Renal cortical epithelial cell (primary cell): ENCODE data around the gene BHLHE40. TPM values are rescaled to one million over a fixed set of nuclear protein-coding genes. Genes with fewer than 3 reads are reported as not detected.
A peak's percentile ranks its signal among the peaks of the same experiment; 100 is the strongest.

Experiments
- DNase-seq: peaks from one replicate; pipeline ENCODE4 v3.0.0-alpha.2; 2011; ENCODE audit warnings: low read depth
- total RNA-seq: library from RNA; depleted of rRNA; stranded (reverse); fragments of >200 nt; gene quantifications from 2 replicates; pipeline ENCODE4 v1.2.3, GENCODE V29; 2014

Gene BHLHE40
- total RNA-seq, 1 donor from 2014 or later: 75.4 TPM

DNA sequence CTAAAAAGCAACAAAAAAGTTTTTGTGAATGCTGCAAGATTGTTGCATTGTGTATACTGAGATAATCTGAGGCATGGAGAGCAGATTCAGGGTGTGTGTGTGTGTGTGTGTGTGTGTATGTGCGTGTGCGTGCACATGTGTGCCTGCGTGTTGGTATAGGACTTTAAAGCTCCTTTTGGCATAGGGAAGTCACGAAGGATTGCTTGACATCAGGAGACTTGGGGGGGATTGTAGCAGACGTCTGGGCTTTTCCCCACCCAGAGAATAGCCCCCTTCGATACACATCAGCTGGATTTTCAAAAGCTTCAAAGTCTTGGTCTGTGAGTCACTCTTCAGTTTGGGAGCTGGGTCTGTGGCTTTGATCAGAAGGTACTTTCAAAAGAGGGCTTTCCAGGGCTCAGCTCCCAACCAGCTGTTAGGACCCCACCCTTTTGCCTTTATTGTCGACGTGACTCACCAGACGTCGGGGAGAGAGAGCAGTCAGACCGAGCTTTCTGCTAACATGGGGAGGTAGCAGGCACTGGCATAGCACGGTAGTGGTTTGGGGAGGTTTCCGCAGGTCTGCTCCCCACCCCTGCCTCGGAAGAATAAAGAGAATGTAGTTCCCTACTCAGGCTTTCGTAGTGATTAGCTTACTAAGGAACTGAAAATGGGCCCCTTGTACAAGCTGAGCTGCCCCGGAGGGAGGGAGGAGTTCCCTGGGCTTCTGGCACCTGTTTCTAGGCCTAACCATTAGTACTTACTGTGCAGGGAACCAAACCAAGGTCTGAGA is 4.7 kb downstream of the BHLHE40 start:
- DNase-seq: peak; percentile 87

DNA sequence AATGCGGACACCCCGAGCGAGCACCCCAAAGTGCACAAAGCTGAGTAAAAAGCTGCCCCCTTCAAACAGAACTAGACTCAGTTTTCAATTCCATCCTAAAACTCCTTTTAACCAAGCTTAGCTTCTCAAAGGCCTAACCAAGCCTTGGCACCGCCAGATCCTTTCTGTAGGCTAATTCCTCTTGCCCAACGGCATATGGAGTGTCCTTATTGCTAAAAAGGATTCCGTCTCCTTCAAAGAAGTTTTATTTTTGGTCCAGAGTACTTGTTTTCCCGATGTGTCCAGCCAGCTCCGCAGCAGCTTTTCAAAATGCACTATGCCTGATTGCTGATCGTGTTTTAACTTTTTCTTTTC is 5.3 kb downstream of the BHLHE40 start:
- DNase-seq: peak; percentile 32

DNA sequence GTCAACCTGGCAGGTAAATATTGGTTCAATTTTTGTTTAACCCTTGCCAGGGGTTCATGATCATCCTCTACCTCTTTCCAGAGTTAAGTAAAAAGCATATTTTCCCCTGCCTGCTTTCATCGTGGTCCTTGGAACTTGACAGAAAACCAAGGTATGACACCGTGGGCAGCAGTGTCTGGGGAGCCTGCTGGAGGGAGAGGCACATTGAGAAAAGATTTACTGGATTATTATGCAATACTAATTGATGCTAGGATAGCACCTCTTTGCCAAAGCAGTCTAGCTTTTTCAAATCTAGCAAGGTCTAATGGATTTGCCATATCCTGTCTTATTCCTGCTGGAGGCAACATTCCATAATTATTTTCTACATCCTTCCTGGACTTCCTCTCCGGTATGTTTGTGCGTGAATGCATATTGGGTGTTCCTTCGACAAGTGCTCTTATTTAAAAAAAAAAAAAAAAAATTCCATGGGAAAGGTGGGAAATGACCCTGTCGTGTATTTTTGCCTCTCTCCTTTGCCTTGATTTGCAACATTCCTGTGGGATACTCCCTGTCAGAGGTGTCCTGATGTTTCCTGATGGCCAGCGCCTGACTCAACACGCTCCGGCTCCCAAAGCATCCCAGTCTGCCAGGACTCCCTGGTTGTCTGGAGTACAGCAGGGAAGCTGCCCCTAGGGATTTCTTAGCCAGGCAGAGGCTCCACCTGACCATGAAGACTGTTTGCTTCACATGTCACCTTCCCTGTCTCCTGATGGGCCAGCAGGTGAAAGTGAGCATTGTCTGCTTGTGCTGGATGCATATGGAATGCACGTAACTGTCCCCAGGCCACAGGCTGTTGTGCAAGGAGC is 6.3 kb downstream of the BHLHE40 start:
- DNase-seq: peak; percentile 91

DNA sequence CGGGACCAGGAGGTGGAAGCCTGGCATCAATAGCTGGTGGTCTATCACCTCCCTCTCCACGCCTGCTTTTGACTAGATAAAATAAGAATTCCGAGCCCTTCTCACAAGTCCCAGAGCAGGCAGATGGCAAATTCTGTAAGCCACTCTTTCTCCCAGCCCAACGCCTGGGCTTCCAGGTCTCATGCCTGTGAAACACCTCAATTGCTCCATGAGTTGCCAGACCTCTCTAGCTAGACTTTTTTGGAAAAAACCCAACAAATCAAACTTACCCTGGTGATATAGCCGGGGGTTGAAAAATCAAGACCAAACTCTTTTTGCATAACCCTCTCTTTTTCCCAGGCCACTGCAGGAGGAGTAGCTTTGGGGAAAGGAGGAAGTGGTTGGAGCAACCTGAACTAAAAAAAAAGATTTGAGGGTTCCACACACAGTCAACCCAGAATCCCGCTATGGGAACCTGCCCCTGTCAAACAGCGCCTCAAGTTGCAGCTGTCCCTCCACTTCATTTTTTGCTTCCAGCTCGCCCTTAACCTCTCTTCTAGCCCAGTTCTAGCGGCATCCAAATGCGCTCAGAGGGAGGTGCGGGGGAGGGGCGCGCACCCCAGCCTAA is 7.0 kb downstream of the BHLHE40 start:
- DNase-seq: peak; percentile 95

DNA sequence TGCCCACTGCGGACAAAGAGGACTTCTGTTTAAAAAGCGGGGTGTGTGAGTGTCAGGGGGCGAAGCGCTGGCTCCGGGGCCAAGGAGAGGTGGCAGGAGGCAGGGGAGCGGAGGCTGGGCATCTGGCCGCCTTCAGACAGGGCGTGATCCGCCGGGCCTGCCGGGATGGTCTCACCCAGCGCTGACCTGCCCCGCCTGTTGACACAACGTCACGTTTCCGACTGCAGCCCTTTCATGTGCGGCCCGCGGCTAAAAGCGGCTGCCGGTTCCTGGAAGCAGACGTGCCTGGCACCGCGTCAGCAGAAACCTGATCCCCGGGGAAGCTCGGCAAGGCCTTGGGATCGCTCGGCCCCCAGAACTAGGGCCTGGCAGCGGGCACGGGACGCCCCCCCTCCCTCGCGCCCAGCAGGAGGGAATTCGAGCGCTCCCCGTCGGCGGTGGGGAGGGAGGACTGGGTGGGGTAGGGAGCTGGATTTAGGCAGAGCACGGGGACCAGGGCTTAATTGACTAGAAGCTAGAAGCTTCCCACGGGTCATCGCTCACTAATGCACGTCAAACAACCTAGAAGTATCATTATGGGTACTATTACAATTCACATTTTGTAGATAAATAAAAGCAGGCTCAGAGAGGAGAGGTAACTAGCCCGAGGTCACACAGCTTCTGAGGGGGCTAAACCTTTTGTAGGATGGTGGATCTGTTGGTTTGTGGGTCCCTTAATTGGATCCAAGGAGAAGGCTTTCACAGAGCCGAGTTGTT is 7.7 kb downstream of the BHLHE40 start:
- peak; percentile 95 for DNase-seq

DNA sequence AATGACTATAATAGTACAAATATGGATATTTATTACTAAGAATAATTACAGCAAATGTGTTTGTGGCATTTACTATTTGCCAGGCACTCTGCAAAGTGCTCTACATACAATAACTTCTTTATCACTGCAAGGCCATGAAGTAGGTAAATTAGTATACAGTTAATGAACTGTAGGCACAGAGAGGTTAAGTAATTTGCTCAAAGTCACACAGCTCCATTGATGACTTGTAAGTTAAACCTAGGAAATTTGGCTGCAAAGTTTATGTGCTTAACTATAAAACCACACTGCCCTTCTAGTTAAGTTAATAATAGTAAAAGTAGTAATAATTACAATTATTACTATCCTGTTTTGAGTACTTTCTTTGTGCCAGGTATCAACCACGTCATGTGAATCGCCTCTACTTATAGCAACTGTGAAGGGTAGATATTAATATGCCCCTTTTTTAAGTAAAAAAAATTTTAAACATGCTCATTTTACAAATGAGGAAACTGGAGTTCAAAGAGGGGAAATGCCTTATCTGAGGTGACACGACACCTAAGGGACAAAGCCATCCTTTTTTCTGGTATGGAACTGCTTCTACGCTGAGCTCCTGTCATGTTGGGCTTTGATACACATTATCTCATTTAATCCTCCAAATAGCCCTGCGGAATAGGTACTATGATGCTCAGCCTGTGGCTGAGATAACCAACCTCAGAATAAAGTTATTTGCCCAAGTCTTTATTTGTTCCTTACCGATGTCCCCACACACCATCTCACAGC is 8.5 kb downstream of the BHLHE40 start:
- no peak for DNase-seq

DNA sequence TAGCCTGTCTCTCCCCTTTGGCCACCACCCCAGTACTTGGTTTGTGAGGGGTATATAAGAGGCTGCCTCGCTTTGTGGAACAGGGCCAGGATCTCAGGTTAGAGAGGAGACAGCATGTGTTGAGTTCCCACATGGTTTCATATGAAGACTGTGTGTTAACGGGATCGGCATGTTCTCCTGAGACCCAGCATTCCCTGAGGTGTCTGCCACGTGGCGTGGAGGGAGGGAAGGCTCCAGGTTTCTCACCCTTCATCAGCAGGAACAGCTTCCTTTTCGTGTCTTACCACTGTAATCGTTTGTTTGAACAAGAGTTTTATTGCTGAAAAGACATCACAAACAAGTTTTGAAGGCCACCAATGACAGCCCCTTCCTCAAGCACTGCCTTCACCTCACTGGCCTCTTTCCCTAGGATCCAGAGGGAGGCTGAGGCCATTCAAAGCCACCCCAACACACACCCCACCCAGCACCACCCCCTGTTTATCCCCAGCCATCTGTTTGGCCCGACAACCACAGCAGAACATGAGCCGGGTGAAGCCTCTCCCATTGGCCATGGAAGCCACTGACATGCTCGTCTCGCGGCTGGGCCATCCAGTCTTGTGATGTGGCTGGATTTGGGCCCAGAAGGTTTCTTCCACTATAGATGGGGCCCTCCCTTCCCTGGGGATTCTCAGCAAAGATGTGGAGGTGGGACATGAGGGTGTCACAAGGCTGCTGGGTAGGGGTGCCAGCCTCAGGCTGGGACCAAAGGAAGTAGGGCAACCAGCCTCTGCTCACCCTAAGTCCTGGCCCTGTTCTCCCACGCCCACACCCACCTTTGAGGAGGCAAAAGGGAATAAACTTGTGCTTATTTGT is 10.0 kb downstream of the BHLHE40 start:
- peak; percentile 21 for DNase-seq

DNA sequence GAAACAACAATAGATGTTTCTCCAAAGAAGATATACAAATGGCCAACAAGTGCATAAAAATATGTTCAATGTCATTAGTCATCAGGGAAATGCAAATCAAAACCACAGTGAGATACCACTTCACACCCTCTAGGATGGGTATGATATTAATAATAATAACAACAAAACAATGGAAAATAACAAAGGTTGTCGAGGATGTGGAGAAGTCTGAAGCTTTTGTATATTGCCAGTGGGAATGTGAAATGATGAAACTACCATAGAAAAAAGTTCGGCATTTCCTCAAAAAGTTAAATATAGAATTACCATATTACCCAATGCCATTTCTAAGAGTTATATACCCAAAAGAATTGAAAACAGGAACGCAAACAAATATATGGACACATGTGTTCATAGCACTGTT is 10.8 kb downstream of the BHLHE40 start:
- no peak for DNase-seq

DNA sequence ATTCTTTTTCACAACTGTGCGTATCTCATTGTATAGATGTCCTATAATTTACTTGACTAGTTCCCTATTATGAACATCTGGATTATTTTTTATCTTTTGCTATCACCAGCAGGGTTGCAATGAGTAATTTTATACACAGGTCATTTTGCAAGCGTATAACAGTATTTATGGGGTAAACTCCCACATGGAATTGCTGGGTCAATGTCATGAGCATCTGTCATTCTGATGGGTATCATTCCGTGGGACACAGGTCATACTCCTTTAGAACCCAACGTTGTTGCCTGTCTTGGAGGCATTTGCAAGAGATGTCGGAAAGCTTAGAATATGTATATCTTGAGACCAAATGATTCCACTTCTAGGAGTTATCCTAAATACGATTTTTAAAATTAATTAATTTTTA is 12.9 kb downstream of the BHLHE40 start:
- no peak for DNase-seq

DNA sequence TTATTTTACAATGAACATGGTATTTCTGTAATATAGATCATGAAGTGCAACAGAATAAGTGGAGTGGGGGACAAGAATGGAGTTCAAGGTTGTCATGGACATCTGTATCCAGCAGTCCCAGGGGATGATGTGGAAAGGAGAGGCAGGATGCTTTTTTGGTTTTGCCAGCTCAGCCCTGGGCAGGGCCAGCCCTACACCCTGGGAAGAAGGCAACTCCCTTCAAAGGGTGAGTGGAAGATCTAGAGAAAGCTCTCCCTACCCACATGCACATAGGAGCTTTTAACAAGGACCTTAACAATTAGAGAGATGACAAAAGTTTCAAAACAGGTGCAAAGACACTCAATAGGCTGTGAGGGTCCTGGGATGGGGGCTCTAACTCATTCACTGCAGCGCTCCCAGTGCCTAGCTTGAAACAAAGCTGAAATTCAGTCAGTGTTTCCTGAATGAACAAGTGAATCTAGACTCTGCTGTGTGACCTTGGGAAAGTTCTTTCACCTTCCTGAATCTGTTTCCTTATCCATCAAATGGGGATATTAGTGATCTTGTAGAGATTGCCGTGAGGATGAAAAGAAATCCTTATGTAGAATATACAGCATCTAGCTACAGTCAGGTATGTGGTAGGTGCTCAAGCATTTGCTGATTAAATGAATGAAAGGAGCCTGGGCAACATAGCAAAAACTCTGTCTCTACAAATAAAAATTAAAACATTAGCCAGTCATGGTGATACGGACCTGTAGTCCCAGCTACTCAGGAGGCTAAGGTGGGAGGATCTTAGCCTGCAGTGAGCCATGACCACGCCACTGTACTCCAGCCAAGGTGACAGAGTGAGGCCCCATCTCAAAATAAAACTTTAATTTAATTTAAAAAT is 14.3 kb downstream of the BHLHE40 start:
- peak; percentile 43 for DNase-seq

DNA sequence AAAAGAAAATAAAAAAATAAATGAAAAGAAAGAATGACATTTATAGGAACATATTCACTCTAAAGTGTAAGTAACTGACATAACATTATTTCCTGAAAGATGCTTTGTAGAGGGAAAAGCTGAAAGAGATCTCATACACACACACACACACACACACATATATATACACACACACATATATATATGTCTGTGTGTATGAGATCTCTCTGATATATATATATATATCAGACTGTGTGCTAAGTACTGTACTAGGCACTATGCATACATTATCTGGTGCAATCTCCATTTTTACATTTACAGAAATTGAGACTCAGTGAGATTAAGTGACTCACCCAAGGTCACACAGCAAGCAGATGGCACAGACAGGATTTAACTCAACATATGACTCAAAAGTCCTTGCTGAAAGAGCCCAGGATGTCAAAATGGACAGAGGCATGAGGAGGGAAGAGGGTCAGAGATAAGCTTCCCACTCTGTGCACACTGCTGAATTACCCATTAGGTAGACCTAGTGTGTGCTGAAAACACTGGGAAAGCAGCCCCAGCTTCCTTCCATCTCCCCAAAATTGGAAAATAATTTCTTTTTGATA is 15.0 kb downstream of the BHLHE40 start:
- DNase-seq: peak; percentile 69

DNA sequence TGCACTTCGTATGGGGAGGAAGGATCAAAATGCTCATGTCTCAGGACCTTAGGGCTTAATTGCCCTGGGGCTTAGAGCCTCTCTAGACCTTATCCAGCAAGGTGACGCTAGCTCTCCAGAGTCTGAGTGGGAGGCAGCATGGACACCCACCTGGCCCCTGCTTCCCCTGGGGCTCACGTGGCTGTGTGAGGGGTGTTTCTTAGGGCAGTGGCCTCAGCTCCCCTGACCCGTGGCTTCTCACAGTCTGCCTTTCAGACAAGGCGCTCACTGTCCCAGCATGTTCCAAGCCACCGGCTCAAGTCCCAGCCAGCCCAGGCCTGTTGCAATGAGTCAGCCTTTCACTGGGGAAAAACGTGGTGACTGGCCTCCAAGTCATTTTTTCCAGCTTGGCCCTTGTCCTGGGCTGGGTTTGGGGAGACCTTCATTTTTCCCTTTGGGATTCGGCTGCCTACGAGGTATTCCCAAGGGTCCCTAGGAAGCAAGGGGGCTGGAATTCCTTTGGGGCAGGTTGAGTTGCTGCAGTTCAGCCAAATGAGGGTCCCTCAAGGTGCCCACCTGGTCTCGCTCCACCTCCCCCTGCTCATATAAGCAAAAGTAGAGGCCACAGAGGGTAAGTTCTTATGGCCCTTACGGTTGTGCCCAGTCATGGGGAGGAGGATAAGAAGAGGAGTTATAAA is 15.7 kb downstream of the BHLHE40 start:
- DNase-seq: peak; percentile 98

DNA sequence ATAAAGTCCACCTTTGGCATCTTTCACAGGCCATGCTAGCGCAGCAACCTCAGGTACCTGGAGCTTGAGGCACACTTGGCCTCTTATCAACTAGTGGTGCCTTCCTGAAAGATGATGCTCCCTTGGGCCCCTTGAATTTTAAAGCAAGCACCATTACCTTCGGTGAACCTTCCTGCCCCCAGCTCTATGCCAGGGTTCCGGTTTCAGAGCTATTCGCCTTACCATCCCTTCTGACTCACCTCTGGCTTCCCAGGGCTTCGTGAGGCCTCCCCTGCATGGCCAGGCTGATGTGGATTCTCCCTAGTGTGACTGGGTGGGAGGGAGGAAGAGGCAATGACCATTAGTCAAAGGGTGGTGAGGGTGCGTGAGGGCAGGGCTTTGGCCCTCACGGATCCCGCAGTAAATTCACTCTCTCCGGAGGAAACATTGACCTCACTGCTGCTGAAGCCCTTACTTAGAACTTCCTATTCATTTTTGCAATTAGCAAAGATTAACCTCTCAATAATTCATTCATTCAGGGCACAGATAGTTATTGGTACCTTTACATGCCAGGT is 16.3 kb downstream of the BHLHE40 start:
- peak; percentile 96 for DNase-seq

DNA sequence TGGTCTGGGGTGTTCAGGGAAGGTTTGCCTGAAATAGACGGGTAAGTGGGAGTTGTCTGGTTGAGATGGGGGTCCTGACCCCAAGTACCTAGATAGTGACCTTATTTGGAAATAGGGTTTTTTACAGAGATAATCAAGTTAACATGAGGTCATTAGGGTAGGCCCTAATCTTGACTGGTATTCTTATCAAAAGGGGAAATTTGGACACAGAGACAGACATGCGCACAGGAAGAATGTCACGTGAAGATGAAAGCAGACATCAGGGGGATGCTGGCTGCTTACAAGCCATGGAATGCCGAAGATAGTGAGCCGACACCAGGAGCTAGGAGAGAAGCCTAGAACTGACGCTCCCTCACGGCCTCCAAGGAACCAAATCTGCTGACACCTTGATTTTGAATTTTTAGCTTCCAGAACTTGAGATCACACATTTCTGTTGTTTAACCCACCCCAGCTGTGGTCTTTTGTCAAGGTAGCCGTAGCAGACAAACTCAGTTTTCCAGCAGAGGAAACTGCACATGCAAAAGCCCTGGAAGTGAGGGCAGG is 17.1 kb downstream of the BHLHE40 start:
- DNase-seq: no peak

DNA sequence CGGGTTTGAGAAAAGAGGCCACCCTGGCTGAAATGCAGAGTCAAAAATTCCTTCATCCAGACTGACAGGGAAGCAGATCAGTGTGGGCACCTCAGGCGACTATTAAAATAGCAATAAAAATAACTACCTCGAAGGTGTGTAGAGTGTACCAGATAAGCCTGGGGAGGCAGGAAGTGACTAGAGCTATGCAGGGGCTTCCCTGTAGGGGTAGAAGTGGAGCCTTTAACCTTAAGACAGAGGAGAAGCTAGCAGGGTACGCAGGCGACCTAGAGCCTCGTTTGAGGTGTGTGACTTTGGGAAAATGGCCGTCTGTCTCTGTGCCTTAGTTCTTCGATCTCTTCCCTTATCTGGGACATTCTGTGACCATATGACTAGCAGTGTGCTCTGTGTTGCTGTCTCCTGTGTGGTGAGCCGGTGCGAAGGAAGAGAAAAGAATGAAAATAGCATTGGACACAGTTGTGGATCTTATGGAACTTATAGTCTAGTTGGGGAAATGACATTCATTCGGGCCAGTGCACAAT is 17.6 kb downstream of the BHLHE40 start:
- DNase-seq: peak; percentile 25

DNA sequence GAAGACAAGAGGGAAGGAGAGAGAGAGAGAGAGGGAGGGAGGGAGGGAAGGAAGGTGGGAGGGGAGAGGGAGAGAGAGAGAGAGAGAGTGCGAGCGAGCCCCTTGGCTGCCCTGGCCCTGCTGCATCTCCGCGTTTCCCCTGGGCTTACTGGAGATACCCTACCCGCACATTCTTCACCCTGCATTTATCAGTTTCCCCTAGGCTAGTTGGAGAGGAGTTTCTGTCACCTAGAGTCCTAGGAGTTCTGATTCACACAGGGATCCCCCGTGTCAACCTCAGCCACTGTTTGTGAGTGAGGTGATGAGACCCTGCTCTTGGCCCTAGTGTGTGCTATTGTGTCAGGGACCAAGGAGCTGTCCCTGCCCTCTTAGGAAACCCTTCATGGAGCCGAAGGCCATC is 18.7 kb downstream of the BHLHE40 start:
- DNase-seq: no peak

DNA sequence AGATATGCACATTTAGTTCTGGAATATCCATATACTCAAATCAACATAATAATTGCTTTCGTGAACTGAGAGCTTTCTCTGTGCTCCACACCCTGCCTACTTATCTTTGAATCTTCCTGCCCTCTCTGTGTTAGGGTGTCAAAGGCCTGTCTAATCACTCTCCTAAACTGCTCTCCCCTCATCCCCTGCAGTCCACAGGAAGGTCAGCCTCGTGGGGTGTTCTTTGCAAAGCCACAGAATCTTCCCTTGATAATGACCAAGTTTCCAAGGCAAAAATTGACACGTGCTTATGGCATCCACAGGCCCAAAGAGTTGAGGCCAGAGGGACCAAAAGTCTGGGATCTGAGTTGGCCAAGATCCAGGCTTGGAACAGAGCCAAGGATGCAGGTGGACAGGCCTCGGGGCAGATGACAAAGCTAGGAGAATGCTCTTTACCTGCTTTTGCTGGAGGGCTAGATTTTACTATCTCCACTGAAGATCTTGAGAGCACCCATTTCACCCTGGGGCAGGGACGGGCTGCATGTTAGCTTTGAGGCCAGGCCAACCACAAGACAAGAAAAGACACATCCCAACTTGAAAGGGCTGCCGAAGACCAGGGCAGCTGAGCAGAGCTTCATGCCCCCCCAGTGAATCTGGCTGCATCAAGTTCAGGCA is 20.4 kb downstream of the BHLHE40 start:
- DNase-seq: no peak
